Panc1 (cell line): Measurements from ENCODE around the gene TRIM8. TPM values are rescaled to one million over a fixed set of nuclear protein-coding genes. Genes with fewer than 3 reads are reported as not detected.

Source experiments
- ATAC-seq: fragments of 200-7000 bp; cut with Tn5 transposase; 2 replicates; pipeline ENCODE4 v1.9.1; 2020; ENCODE audit warnings: mild to moderate bottlenecking, moderate library complexity
- BruUV-seq: library from RNA; stranded (reverse); fragments of 400-500 nt; replicated peaks from 2 replicates; lab custom pipeline; 2021; lab: Mats Ljungman, UMichigan
- CTCF ChIA-PET: fragments of 300-600 bp; sonication (Branson Sonifier 250); formaldehyde crosslinking; loops from one replicate; lab custom pipeline; 2022; ENCODE audit warnings: antibody characterized with exemption; lab: Charles Lee
- POLR2A ChIA-PET: fragments of 300-600 bp; sonication (Branson Sonifier 250); formaldehyde crosslinking; loops from one replicate; lab custom pipeline; 2022; ENCODE audit warnings: antibody characterized with exemption; lab: Charles Lee
- DNase-seq: peaks from one replicate; pipeline ENCODE4 v3.0.0-alpha.2; 2010; ENCODE audit warnings: low read depth, low spot score
- H3K27ac ChIP-seq: 2 replicates; pipeline ENCODE4 v1.5.1; 2011; ENCODE audit warnings: mild to moderate bottlenecking, low read length, inconsistent platforms
- H3K27me3 ChIP-seq: fragments of 200-500 bp; sonication (Bioruptor generic); 2 replicates; pipeline ENCODE4 v1.6.0; 2014; ENCODE audit warnings: low read length, inconsistent platforms; ENCODE audit not compliant: control insufficient read depth, insufficient read depth
- H3K36me3 ChIP-seq: fragments of 200-500 bp; sonication (Bioruptor generic); 2 replicates; pipeline ENCODE4 v1.5.1; 2014; ENCODE audit warnings: inconsistent platforms, mild to moderate bottlenecking, low read length, moderate library complexity; ENCODE audit not compliant: control insufficient read depth, insufficient read depth
- H3K4me1 ChIP-seq: 2 replicates; pipeline ENCODE4 v1.5.1; 2011; ENCODE audit warnings: inconsistent platforms, mild to moderate bottlenecking, low read length, moderate library complexity; ENCODE audit not compliant: control insufficient read depth, insufficient read depth
- H3K4me3 ChIP-seq, 2 experiments: 2 replicates each; pipeline ENCODE4 v1.5.1; 2011 to 2012; ENCODE audit warnings: low read depth in 2 of 2, low read length in 2 of 2, mild to moderate bottlenecking in 2 of 2, inconsistent platforms in 1 of 2, moderate library complexity in 1 of 2
- H3K9me3 ChIP-seq: fragments of 200-500 bp; sonication (Bioruptor generic); 2 replicates; pipeline ENCODE4 v1.5.1; 2014; ENCODE audit warnings: low read depth, mild to moderate bottlenecking, inconsistent platforms, low read length, moderate library complexity; ENCODE audit not compliant: control insufficient read depth, insufficient read depth
- CTCF ChIP-seq: fragments of 450-650 bp; IDR thresholded peaks from 2 replicates; pipeline ENCODE4 v1.5.1; 2017; ENCODE audit warnings: mild to moderate bottlenecking
- POLR2AphosphoS5 ChIP-seq: IDR thresholded peaks from 2 replicates; pipeline ENCODE4 v1.6.1; 2012; ENCODE audit warnings: mild to moderate bottlenecking, low read depth, low read length, moderate library complexity
- REST ChIP-seq, 2 experiments: IDR thresholded peaks; 2 replicates each; pipeline ENCODE4 v1.6.1; 2011 to 2012; ENCODE audit warnings: low read depth in 2 of 2, control low read depth in 1 of 2, low read length in 1 of 2, mild to moderate bottlenecking in 1 of 2, moderate library complexity in 1 of 2; ENCODE audit not compliant: insufficient read depth in 1 of 2
- SIN3A ChIP-seq: IDR thresholded peaks from 2 replicates; pipeline ENCODE4 v1.6.1; 2012; ENCODE audit warnings: low read depth, mild to moderate bottlenecking, low read length, moderate library complexity, borderline replicate concordance; ENCODE audit not compliant: insufficient read depth
- TCF7L2 ChIP-seq: IDR thresholded peaks from 2 replicates; pipeline ENCODE4 v1.6.1; 2011; ENCODE audit warnings: mild to moderate bottlenecking, low read depth, low read length, inconsistent platforms
- in situ Hi-C: cut with HindIII; loops from 2 replicates; pipeline ENCODE4 v1.10.0; 2016; ENCODE audit warnings: low sequenced_read_pairs, low pct_unique_long_range_greater_than_20kb
- intact Hi-C: fragments of 100-400 bp; cut with micrococcal nuclease; formaldehyde crosslinking; loops from one replicate; pipeline ENCODE4 v1.10.0; 2022; ENCODE audit not compliant: unreplicated experiment
- total RNA-seq: library from RNA; stranded (reverse); gene quantifications from one replicate; pipeline ENCODE4 v1.2.1, GENCODE V29; 2021; ENCODE audit not compliant: unreplicated experiment

Gene TRIM8
- total RNA-seq, 1 experiment from 2014 or later = 54.4 TPM

GRCh38 chr10:102652170-102652916, 8.1 kb downstream of the TRIM8 start:
- CTCF ChIA-PET = no interaction called here
- in situ Hi-C loops = no loop called here
- ATAC-seq = no peak
- Histone ChIP-seq H3K27ac (no peak overlapping the region), H3K9me3 (no peaks in the 10 kb centered on the region), H3K4me3 (no peak overlapping the region), H3K27me3 (no peaks in the 10 kb centered on the region), H3K36me3 (peaks cover 7% of the 10 kb centered on the region; the same call in 1 of the 2 replicates), H3K4me1 (peaks cover 33% of the 10 kb centered on the region)
- POLR2A ChIA-PET = no interaction called here
- DNase-seq = no peak
- intact Hi-C loops = no loop called here
- BruUV-seq = no TSS peak
- no peak for TF ChIP-seq REST (IDR thresholded peaks at IDR 0.05; ENCODE audit: insufficient read depth in 1 of 2, low read depth in 2 of 2, low read length in 1 of 2)

GRCh38 chr10:102653060-102653459, 8.8 kb downstream of the TRIM8 start:
- POLR2A ChIA-PET = no interaction called here
- Histone ChIP-seq H3K9me3 (no peaks in the 10 kb centered on the region), H3K27me3 (no peaks in the 10 kb centered on the region), H3K36me3 (peaks cover 7% of the 10 kb centered on the region; the same call in 1 of the 2 replicates), H3K4me3 (no peak overlapping the region), H3K27ac (no peak overlapping the region), H3K4me1 (peaks cover 34% of the 10 kb centered on the region)
- intact Hi-C loops (no loop called here), in situ Hi-C loops (no loop called here)
- no peak for TF ChIP-seq CTCF
- no peak for TF ChIP-seq POLR2AphosphoS5
- TF ChIP-seq TCF7L2 = no peak
- TF ChIP-seq REST (IDR thresholded peaks at IDR 0.05; ENCODE audit: insufficient read depth in 1 of 2, low read depth in 2 of 2, low read length in 1 of 2) = no peak
- TF ChIP-seq SIN3A = no peak
- BruUV-seq = no TSS peak
- CTCF ChIA-PET = no interaction called here
- ATAC-seq = no peak
- DNase-seq = no peak
